Gastroesophageal sphincter (tissue), 3 donors: ENCODE data around the gene POU4F1.

Experiments
- CTCF ChIP-seq, 4 experiments: fragments of 200-600 bp in 2 of 4; fragments of 450-650 bp in 2 of 4; sonication (generic) in 1 of 4; IDR thresholded peaks; one replicate each; pipeline ENCODE4 v1.5.1; 2017 to 2019; ENCODE audit warnings: antibody characterized with exemption in 4 of 4, mild to moderate bottlenecking in 2 of 4, moderate library complexity in 2 of 4
- EP300 ChIP-seq: sonication (generic); formaldehyde crosslinking; IDR thresholded peaks from one replicate; pipeline ENCODE4 v1.6.1; 2017; ENCODE audit warnings: antibody characterized with exemption, mild to moderate bottlenecking
- POLR2A ChIP-seq, 2 donors: fragments of 450-650 bp; IDR thresholded peaks; one replicate each; pipeline ENCODE4 v1.6.1; 2017; ENCODE audit warnings: antibody characterized with exemption in 2 of 2, mild to moderate bottlenecking in 2 of 2, moderate library complexity in 1 of 2

- TF ChIP-seq POLR2A (IDR thresholded peaks at IDR 0.05) (no peak), CTCF (IDR thresholded peaks at IDR 0.05) (no peak), EP300 (no peak)
Observed at GRCh38 chr13:78598116-78598781, 5.1 kb downstream of the POU4F1 start.
